Peyer's patch (tissue), 4 donors: ENCODE measurements around the gene DNAJB14. TPM values are rescaled to one million over a fixed set of nuclear protein-coding genes. Genes with fewer than 3 reads are reported as not detected.

Source experiments
- DNase-seq, 3 donors: peaks; one replicate each; pipeline ENCODE4 v3.0.0-alpha.2; 2017 to 2019
- H3K27ac ChIP-seq, 4 donors: fragments of 200-600 bp; sonication (generic); one replicate each; pipeline ENCODE4 v1.5.1; 2016 to 2019
- H3K27me3 ChIP-seq, 2 donors: fragments of 200-600 bp; sonication (generic); one replicate each; pipeline ENCODE4 v1.5.1; 2019
- H3K36me3 ChIP-seq, 3 donors: fragments of 200-600 bp; sonication (generic); one replicate each; pipeline ENCODE4 v1.5.1; 2016 to 2019
- H3K4me1 ChIP-seq, 4 donors: fragments of 200-600 bp; sonication (generic); one replicate each; pipeline ENCODE4 v1.5.1; 2016 to 2019
- H3K4me3 ChIP-seq, 4 donors: fragments of 200-600 bp; sonication (generic); 1 replicate in 3 of 4; 2 replicates in 1 of 4; pipeline ENCODE4 v1.5.1; 2016 to 2019; ENCODE audit warnings: mild to moderate bottlenecking in 1 of 4
- H3K9me3 ChIP-seq, 4 donors: fragments of 200-600 bp; sonication (generic); one replicate each; pipeline ENCODE4 v1.5.1; 2016 to 2019; ENCODE audit warnings: mild to moderate bottlenecking in 1 of 4
- POLR2A ChIP-seq, 2 donors: fragments of 450-650 bp; IDR thresholded peaks; one replicate each; pipeline ENCODE4 v1.5.1; 2017; ENCODE audit warnings: antibody characterized with exemption in 2 of 2, mild to moderate bottlenecking in 2 of 2, moderate library complexity in 2 of 2
- total RNA-seq, 4 donors: library from RNA; depleted of rRNA; stranded (reverse); fragments of >200 nt; gene quantifications; one replicate each; pipeline ENCODE4 v1.1.0, GENCODE V29; 2016
- TF ChIP-seq, protein P1 (sequence below), 6 experiments: fragments of 450-650 bp in 4 of 6; fragments of 200-600 bp in 2 of 6; sonication (generic) in 1 of 6; IDR thresholded peaks; one replicate each; pipeline ENCODE4 v1.5.1; 2017 to 2019; ENCODE audit warnings: antibody characterized with exemption in 6 of 6, mild to moderate bottlenecking in 3 of 6, moderate library complexity in 1 of 6

Gene DNAJB14
- total RNA-seq, 4 donors from 2014 or later = 19.8 to 36.5 (median 33.0) TPM

DNA sequence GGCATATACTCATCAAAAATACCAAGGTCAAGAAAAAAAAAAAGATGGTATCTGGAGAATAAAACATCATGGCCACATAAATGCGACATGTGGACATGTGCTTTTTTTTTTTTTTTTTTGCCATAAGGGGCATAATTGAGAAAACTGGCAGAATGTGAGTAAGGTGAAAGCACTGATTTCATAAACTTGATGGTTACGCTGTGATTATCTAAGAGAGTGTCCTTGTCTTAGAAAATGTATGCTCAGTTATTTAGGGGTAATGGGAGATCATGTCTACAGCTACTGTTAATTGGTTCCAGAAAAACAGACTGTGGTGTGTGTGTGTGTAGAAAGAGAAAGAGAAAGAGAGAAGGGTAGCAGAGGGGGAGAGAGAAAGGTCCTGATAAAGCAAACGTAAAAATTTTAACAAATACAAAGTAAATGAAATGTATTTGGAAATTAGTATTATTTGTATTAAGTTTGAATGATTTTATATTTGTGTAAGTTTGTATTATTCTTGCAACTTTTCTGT is 8.1 kb downstream of the DNAJB14 start:
- Histone ChIP-seq H3K27me3 (no peaks in the 10 kb centered on the region), H3K4me1 (peaks cover 0 to 2% (median 0%) of the 10 kb centered on the region in 4 donors), H3K36me3 (peaks cover 0 to 4% (median 0%) of the 10 kb centered on the region in 3 donors), H3K4me3 (no peak overlapping the region), H3K9me3 (peaks cover 0 to 6% (median 0%) of the 10 kb centered on the region in 4 donors), H3K27ac (no peak overlapping the region)
- TF ChIP-seq POLR2A (IDR thresholded peaks at IDR 0.05) = no peak
- TF ChIP-seq, protein P1, sequence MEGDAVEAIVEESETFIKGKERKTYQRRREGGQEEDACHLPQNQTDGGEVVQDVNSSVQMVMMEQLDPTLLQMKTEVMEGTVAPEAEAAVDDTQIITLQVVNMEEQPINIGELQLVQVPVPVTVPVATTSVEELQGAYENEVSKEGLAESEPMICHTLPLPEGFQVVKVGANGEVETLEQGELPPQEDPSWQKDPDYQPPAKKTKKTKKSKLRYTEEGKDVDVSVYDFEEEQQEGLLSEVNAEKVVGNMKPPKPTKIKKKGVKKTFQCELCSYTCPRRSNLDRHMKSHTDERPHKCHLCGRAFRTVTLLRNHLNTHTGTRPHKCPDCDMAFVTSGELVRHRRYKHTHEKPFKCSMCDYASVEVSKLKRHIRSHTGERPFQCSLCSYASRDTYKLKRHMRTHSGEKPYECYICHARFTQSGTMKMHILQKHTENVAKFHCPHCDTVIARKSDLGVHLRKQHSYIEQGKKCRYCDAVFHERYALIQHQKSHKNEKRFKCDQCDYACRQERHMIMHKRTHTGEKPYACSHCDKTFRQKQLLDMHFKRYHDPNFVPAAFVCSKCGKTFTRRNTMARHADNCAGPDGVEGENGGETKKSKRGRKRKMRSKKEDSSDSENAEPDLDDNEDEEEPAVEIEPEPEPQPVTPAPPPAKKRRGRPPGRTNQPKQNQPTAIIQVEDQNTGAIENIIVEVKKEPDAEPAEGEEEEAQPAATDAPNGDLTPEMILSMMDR (IDR thresholded peaks at IDR 0.05) = no peak
- no peak for DNase-seq

DNA sequence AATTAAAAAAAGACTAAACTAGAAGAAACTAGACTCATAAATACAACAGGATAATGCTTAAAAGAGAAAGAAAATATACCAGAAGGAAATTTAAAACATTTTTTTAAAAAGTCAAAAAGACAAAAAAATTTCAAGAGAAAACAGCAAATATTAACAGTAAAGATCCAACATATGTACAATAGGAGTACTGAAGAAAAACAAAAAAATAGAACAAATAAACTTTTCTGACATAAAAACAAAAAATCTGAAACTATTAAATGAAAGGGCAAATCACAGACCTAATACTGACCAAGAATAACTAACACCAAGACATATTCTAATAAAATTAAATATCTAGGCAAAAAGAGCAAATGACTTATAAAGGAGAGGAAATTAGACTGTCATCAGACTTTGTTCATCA is 11.5 kb downstream of the DNAJB14 start:
- Histone ChIP-seq H3K4me1 (no peaks in the 10 kb centered on the region), H3K4me3 (no peak overlapping the region), H3K9me3 (peaks cover 0 to 6% (median 0%) of the 10 kb centered on the region in 4 donors), H3K27ac (no peak overlapping the region), H3K27me3 (no peaks in the 10 kb centered on the region), H3K36me3 (peaks cover 0 to 4% (median 0%) of the 10 kb centered on the region in 3 donors)
- TF ChIP-seq, protein P1 (IDR thresholded peaks at IDR 0.05) = no peak
- TF ChIP-seq POLR2A (IDR thresholded peaks at IDR 0.05) = no peak
- no peak for DNase-seq

DNA sequence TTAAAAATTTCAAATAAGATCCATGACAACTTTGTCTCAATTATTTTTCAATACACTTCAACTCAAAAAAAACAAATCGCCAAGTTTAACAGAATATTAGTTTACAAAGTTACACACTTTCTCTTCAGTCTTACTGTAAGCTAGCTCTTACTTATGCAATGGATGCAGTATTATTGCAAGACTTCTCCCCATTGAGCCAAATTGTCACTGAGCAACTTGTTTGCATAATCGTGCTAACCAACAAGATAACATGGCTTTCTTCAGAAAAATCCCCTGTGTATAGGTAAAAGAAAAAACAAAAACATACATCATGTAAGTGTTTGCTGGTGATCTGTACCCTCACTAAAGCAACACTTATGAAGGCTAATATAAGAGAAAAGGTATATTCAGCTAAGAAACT is 18.9 kb downstream of the DNAJB14 start:
- TF ChIP-seq POLR2A (IDR thresholded peaks at IDR 0.05) = no peak
- TF ChIP-seq, protein P1 (IDR thresholded peaks at IDR 0.05) = no peak
- no peak for DNase-seq
- Histone ChIP-seq H3K4me3 (no peak overlapping the region), H3K27ac (no peak overlapping the region), H3K27me3 (no peaks in the 10 kb centered on the region), H3K4me1 (no peaks in the 10 kb centered on the region), H3K9me3 (no peaks in the 10 kb centered on the region), H3K36me3 (peaks cover 0 to 18% (median 0%) of the 10 kb centered on the region in 3 donors)

DNA sequence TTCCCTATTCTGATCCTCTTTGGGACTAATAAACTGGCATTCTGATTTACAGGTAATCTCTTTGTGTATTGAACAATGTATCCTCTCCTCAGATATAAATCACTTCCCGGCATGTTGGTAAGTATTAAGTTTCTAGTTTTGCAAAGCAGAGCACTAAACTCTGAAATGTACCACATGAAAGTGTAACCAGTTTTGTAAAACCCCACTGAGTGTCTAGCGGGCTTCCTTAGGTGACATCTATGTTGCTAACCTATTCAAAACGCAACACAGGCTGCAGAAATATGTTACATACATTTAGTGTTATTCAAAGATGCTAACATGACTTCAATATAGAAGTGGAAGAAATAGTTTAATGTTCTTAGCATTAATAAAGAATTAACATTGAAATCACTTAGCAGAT is 25.2 kb downstream of the DNAJB14 start:
- no peaks in the 10 kb centered on the region for H3K9me3 ChIP-seq
- no peak for DNase-seq
- no peaks in the 10 kb centered on the region for H3K27me3 ChIP-seq
- TF ChIP-seq POLR2A (IDR thresholded peaks at IDR 0.05) = no peak
- H3K36me3 ChIP-seq = peaks cover 0 to 25% (median 0%) of the 10 kb centered on the region in 3 donors
- no peak overlapping the region for H3K27ac ChIP-seq
- no peak overlapping the region for H3K4me3 ChIP-seq
- peaks cover 0 to 6% (median 0%) of the 10 kb centered on the region in 4 donors for H3K4me1 ChIP-seq

DNA sequence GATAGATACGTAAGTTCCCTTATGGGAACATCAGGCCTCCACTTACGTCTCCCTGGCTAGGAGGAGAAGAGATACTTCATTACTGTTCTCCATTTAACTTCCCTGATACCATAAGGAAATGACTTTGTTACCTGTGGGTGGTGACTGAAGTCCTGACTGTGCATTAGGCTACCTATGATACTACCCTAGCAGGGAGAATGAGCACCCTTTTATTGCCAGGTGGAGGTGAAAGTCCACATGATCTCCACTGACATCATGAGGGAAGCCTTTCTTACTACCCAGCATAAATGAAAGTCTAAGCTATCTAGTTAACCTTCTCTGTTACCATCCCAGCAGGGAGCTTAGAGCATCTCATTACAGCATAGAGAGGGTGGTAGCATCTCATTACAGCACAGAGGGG is 27.8 kb downstream of the DNAJB14 start:
- H3K9me3 ChIP-seq = no peaks in the 10 kb centered on the region
- DNase-seq = peak in 1 of 3 donors; percentile 84
- H3K36me3 ChIP-seq = peaks cover 0 to 19% (median 0%) of the 10 kb centered on the region in 3 donors

DNA sequence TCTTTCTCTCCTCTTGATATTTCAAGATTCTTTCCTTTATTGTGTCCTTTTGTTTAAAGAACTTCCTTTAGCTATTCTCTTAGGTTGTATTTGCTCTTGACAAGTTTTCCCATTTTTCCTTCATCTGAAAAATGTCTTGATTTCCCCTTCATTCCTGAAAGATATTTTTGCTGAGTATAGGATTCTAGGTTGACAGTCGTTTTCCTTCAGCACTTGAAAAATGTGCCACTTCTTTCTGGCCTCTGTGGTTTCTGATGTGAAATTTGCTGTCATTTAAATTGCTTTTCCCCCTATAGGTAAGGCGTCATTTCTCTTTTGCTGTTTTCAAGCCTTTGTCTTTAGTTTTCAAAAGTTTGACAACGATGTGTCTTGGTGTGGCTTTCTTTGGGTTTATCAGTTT is 28.8 kb downstream of the DNAJB14 start:
- peaks cover 0 to 6% (median 0%) of the 10 kb centered on the region in 4 donors for H3K4me1 ChIP-seq
- H3K4me3 ChIP-seq = no peak overlapping the region
- peaks cover 0 to 10% (median 0%) of the 10 kb centered on the region in 3 donors for H3K36me3 ChIP-seq
- TF ChIP-seq, protein P1 (IDR thresholded peaks at IDR 0.05) = no peak
- TF ChIP-seq POLR2A (IDR thresholded peaks at IDR 0.05) = no peak
- H3K27ac ChIP-seq = no peak overlapping the region
- no peaks in the 10 kb centered on the region for H3K9me3 ChIP-seq
- H3K27me3 ChIP-seq = no peaks in the 10 kb centered on the region
- no peak for DNase-seq

More for the DNA sequence above, 27.8 kb downstream of the DNAJB14 start:
- no peaks in the 10 kb centered on the region for H3K27me3 ChIP-seq
- H3K4me3 ChIP-seq = no peak overlapping the region
- H3K27ac ChIP-seq = peak overlapping the region in 3 of 4 donors; percentile 37 to 81 (median 70)
- TF ChIP-seq POLR2A (IDR thresholded peaks at IDR 0.05) = peak in 1 of 2 donors; percentile 44
- TF ChIP-seq, protein P1 (IDR thresholded peaks at IDR 0.05) = no peak
- H3K4me1 ChIP-seq = peaks cover 0 to 6% (median 0%) of the 10 kb centered on the region in 4 donors
